ENCODE data around the gene KCNH1. TPM values are rescaled to one million over a fixed set of nuclear protein-coding genes. Genes with fewer than 3 reads are reported as not detected.

The KCNH1 gene
- total RNA-seq, 1 experiment from 2014 or later: not detected

DNA sequence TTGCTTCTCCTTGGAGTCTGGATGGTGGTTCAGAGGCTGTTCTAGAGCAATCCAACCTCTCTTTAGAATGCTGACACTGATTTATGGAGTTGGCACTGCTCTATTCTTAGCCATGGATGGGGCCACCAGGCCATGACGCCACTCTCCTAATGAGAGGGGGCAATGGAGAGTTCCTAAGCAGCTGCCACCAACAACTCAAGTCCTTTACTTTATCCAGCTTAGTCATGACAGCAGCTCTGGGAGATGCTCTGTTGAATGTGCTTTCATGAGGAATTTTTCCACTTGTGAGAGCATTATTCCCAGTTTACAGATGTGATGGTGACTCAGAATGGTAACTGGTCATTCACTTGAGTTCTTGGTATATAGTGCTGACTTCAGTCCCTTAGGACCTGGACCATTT, 438.9 kb downstream of the KCNH1 start:
- H3K4me1 ChIP-seq (ENCODE audit: control insufficient read depth in 1 of 2, insufficient read depth in 2 of 2, low read length in 2 of 2): no peaks in the 10 kb centered on the region
- H3K9ac ChIP-seq (ENCODE audit: low read length): no peak overlapping the region
- ATAC-seq (no peak), DNase-seq (ENCODE audit: low read depth, low spot score) (no peak)
- no peaks in the 10 kb centered on the region for H3K9me2 ChIP-seq (ENCODE audit: insufficient read depth)
- RAD21 ChIA-PET (ENCODE audit: low non-redundant PET in 1 of 2, low total read pairs in 2 of 2, uncharacterized antibody in 2 of 2, unreplicated experiment in 2 of 2): no interaction called here
- POLR2A ChIA-PET: no interaction called here
- no TSS peak for BruUV-seq (replicated peaks)
- H2AFZ ChIP-seq (ENCODE audit: low read depth, low read length, poor library complexity, severe bottlenecking): no peak overlapping the region
- H3K9me3 ChIP-seq (ENCODE audit: control insufficient read depth in 1 of 2, insufficient read depth in 1 of 2, low read depth in 1 of 2, low read length in 2 of 2): no peaks in the 10 kb centered on the region
- CTCF ChIA-PET: no interaction called here
- H3K79me2 ChIP-seq (ENCODE audit: insufficient read depth, low read length): no peaks in the 10 kb centered on the region
- TF ChIP-seq, protein P1, sequence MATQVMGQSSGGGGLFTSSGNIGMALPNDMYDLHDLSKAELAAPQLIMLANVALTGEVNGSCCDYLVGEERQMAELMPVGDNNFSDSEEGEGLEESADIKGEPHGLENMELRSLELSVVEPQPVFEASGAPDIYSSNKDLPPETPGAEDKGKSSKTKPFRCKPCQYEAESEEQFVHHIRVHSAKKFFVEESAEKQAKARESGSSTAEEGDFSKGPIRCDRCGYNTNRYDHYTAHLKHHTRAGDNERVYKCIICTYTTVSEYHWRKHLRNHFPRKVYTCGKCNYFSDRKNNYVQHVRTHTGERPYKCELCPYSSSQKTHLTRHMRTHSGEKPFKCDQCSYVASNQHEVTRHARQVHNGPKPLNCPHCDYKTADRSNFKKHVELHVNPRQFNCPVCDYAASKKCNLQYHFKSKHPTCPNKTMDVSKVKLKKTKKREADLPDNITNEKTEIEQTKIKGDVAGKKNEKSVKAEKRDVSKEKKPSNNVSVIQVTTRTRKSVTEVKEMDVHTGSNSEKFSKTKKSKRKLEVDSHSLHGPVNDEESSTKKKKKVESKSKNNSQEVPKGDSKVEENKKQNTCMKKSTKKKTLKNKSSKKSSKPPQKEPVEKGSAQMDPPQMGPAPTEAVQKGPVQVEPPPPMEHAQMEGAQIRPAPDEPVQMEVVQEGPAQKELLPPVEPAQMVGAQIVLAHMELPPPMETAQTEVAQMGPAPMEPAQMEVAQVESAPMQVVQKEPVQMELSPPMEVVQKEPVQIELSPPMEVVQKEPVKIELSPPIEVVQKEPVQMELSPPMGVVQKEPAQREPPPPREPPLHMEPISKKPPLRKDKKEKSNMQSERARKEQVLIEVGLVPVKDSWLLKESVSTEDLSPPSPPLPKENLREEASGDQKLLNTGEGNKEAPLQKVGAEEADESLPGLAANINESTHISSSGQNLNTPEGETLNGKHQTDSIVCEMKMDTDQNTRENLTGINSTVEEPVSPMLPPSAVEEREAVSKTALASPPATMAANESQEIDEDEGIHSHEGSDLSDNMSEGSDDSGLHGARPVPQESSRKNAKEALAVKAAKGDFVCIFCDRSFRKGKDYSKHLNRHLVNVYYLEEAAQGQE (IDR thresholded peaks at IDR 0.05; ENCODE audit: low read depth): no peak
- H4K20me1 ChIP-seq (ENCODE audit: insufficient read depth): no peaks in the 10 kb centered on the region
- no peaks in the 10 kb centered on the region for H3K36me3 ChIP-seq (ENCODE audit: control insufficient read depth in 1 of 2, insufficient read depth in 2 of 2, low read length in 2 of 2)
- H3K27me3 ChIP-seq (ENCODE audit: insufficient read depth, low read length): peaks cover 35% of the 10 kb centered on the region
- no peak overlapping the region for H3K27ac ChIP-seq (ENCODE audit: low read depth, low read length)
- H3K4me2 ChIP-seq (ENCODE audit: low read length): no peak overlapping the region
- intact Hi-C loops (cut with micrococcal nuclease): no loop called here
- no peak overlapping the region for H3K4me3 ChIP-seq (replicated peaks in 1 of 2; ENCODE audit: low read depth in 1 of 2, low read length in 2 of 2)

DNA sequence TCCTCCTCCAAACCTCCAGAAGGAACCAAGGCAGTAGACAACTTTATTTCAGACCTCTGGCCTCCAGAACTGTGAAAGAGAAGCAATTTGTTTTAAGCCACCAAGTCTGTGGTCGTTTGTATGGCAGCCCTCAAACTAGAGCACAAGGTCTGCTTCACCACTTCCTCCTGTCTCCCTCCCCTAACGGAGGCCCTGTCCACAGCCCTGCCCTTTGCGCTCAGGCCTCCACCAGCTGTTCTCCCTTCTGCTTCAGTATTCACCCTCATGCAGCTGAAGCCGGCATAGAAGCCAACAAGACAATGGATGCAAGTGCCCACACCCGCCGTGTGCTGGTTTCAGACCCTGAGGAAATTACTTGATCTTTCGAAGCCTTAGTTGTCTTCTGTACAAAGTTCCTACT, 441.2 kb downstream of the KCNH1 start:
- ChIA-PET POLR2A (no interaction called here), RAD21 (ENCODE audit: low non-redundant PET in 1 of 2, low total read pairs in 2 of 2, uncharacterized antibody in 2 of 2, unreplicated experiment in 2 of 2) (no interaction called here)
- TF ChIP-seq CBX3 (IDR thresholded peaks at IDR 0.05; ENCODE audit: low read depth) (no peak), POLR2AphosphoS5 (IDR thresholded peaks at IDR 0.05; ENCODE audit: low read depth, low read length) (no peak), ZFX (IDR thresholded peaks at IDR 0.05) (no peak), YY1 (IDR thresholded peaks at IDR 0.05; ENCODE audit: extremely low read depth, insufficient replicate concordance, low read depth, low read length) (no peak), ELF1 (IDR thresholded peaks at IDR 0.05; ENCODE audit: borderline replicate concordance, low read depth) (no peak), SIN3A (IDR thresholded peaks at IDR 0.05; ENCODE audit: low read depth) (no peak), TCF7L2 (IDR thresholded peaks at IDR 0.05; ENCODE audit: borderline replicate concordance, extremely low read depth, insufficient read depth, insufficient read length) (no peak), POLR2A (IDR thresholded peaks at IDR 0.05; ENCODE audit: borderline replicate concordance, extremely low read depth, insufficient read depth, insufficient read length) (no peak)
- TF ChIP-seq, protein P1 (IDR thresholded peaks at IDR 0.05; ENCODE audit: low read depth): no peak
- TF ChIP-seq, protein P2, sequence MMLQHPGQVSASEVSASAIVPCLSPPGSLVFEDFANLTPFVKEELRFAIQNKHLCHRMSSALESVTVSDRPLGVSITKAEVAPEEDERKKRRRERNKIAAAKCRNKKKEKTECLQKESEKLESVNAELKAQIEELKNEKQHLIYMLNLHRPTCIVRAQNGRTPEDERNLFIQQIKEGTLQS (IDR thresholded peaks at IDR 0.05): no peak
- TF ChIP-seq, protein P3, sequence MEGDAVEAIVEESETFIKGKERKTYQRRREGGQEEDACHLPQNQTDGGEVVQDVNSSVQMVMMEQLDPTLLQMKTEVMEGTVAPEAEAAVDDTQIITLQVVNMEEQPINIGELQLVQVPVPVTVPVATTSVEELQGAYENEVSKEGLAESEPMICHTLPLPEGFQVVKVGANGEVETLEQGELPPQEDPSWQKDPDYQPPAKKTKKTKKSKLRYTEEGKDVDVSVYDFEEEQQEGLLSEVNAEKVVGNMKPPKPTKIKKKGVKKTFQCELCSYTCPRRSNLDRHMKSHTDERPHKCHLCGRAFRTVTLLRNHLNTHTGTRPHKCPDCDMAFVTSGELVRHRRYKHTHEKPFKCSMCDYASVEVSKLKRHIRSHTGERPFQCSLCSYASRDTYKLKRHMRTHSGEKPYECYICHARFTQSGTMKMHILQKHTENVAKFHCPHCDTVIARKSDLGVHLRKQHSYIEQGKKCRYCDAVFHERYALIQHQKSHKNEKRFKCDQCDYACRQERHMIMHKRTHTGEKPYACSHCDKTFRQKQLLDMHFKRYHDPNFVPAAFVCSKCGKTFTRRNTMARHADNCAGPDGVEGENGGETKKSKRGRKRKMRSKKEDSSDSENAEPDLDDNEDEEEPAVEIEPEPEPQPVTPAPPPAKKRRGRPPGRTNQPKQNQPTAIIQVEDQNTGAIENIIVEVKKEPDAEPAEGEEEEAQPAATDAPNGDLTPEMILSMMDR (IDR thresholded peaks at IDR 0.05 in 2 of 3, conservative IDR thresholded peaks at IDR 0.05 in 1 of 3; ENCODE audit: borderline replicate concordance in 1 of 3, insufficient read depth in 1 of 3, low read depth in 2 of 3, low read length in 2 of 3): no peak

More for the DNA sequence above, 441.2 kb downstream of the KCNH1 start:
- CTCF ChIA-PET: no interaction called here
- Histone ChIP-seq H2AFZ (ENCODE audit: low read depth, low read length, poor library complexity, severe bottlenecking) (no peak overlapping the region), H3K9ac (ENCODE audit: low read length) (no peak overlapping the region), H3K9me2 (ENCODE audit: insufficient read depth) (no peaks in the 10 kb centered on the region), H3K9me3 (ENCODE audit: control insufficient read depth in 1 of 2, insufficient read depth in 1 of 2, low read depth in 1 of 2, low read length in 2 of 2) (no peaks in the 10 kb centered on the region), H3K27ac (ENCODE audit: low read depth, low read length) (no peak overlapping the region), H3K4me2 (ENCODE audit: low read length) (no peak overlapping the region), H3K79me2 (ENCODE audit: insufficient read depth, low read length) (no peaks in the 10 kb centered on the region), H3K36me3 (ENCODE audit: control insufficient read depth in 1 of 2, insufficient read depth in 2 of 2, low read length in 2 of 2) (no peaks in the 10 kb centered on the region), H3K27me3 (ENCODE audit: insufficient read depth, low read length) (peaks cover 19% of the 10 kb centered on the region), H3K4me1 (ENCODE audit: control insufficient read depth in 1 of 2, insufficient read depth in 2 of 2, low read length in 2 of 2) (no peaks in the 10 kb centered on the region), H4K20me1 (ENCODE audit: insufficient read depth) (no peaks in the 10 kb centered on the region), H3K4me3 (replicated peaks in 1 of 2; ENCODE audit: low read depth in 1 of 2, low read length in 2 of 2) (no peak overlapping the region)
- ATAC-seq: no peak; the same call in 1 of the 2 replicates
- BruUV-seq (replicated peaks): no TSS peak
- DNase-seq (ENCODE audit: low read depth, low spot score): no peak
- intact Hi-C loops (cut with micrococcal nuclease): no loop called here

Data from HCT116 (cell line).